ENCODE measurements around the gene PLA2G7. TPM values are rescaled to one million over a fixed set of nuclear protein-coding genes. Genes with fewer than 3 reads are reported as not detected.

PLA2G7 gene
- total RNA-seq (2021) (2.3 to 2.4 TPM (median 2.3 TPM) in 3 replicates), Bru-seq, nascent RNA (percentile 46 among the genes with signal in this experiment)
- long read RNA-seq, experiment 1, partial matches to known transcripts, result 0 of 15 reads
- long read RNA-seq, experiment 1, other reads (novel, unspliced or antisense), result 12 of 15 reads
- long read RNA-seq, experiment 2, partial matches to known transcripts, result 2 of 5 reads
- long read RNA-seq, experiment 2, other reads (novel, unspliced or antisense), result 2 of 5 reads
- long read RNA-seq, experiment 3, result 0 reads

DNA sequence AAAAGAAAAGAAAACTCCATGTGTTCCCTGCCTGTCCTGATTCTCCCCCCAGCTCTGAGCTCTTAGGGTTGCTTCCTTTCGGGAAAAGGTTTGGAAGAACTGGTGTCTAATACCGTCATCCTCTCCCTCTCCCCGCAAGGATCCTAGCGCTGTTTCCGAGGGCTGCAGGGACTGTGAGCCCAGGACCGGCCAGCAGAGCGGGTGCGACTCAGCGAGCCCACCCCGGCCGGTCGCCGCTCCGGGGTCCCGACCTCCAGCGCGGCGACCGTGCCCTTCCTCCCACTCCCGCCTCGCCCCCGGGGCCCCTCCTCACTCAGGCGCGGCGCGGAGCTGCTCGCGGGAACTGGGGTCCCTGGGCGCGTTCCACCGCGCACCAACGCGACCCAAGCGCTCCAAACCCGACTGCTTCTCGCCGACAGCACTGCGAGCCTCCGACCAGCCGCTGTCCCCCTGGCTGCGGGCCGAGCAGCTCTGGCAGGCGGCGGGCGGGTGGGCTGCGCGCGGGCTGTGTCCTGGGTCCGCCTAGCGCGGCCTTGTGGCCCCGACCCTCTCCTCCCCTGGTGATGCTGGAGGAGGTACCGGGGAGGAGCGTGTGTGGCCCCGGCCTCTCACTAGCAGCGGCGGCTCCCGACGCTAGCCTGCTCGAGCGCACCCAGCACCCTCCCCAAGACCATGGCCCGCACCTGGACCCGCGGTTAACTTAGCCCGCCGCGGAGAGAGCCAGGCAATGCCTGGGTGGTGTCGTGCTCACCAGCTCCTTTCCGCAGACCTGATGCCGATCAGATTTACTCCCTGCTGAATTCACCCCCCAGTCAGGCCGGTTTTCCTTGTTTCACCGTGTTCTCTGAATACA, at the start of gene PLA2G7:
TSS of gene PLA2G7 (minus strand) at position 509 of the 853 bp plus-strand sequence. CDS start 12,484 bp downstream, outside the sequence.
- CTCF ChIA-PET, result interaction anchor here (0.8 to 3.4 kb wide), 9 partner anchors 10 to 244 kb away, joined by 3 to 19 read pairs (median 4); partner anchors contain the start of genes ANKRD66 and RCAN2
- no peaks in the 10 kb centered on the region for H3K9me3 Mint-ChIP-seq
- TF ChIP-seq, protein P1, sequence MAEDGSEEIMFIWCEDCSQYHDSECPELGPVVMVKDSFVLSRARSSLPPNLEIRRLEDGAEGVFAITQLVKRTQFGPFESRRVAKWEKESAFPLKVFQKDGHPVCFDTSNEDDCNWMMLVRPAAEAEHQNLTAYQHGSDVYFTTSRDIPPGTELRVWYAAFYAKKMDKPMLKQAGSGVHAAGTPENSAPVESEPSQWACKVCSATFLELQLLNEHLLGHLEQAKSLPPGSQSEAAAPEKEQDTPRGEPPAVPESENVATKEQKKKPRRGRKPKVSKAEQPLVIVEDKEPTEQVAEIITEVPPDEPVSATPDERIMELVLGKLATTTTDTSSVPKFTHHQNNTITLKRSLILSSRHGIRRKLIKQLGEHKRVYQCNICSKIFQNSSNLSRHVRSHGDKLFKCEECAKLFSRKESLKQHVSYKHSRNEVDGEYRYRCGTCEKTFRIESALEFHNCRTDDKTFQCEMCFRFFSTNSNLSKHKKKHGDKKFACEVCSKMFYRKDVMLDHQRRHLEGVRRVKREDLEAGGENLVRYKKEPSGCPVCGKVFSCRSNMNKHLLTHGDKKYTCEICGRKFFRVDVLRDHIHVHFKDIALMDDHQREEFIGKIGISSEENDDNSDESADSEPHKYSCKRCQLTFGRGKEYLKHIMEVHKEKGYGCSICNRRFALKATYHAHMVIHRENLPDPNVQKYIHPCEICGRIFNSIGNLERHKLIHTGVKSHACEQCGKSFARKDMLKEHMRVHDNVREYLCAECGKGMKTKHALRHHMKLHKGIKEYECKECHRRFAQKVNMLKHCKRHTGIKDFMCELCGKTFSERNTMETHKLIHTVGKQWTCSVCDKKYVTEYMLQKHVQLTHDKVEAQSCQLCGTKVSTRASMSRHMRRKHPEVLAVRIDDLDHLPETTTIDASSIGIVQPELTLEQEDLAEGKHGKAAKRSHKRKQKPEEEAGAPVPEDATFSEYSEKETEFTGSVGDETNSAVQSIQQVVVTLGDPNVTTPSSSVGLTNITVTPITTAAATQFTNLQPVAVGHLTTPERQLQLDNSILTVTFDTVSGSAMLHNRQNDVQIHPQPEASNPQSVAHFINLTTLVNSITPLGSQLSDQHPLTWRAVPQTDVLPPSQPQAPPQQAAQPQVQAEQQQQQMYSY (CRISPR knock-in tag; IDR thresholded peaks at IDR 0.05), result no peak
- TF ChIP-seq, protein P2, sequence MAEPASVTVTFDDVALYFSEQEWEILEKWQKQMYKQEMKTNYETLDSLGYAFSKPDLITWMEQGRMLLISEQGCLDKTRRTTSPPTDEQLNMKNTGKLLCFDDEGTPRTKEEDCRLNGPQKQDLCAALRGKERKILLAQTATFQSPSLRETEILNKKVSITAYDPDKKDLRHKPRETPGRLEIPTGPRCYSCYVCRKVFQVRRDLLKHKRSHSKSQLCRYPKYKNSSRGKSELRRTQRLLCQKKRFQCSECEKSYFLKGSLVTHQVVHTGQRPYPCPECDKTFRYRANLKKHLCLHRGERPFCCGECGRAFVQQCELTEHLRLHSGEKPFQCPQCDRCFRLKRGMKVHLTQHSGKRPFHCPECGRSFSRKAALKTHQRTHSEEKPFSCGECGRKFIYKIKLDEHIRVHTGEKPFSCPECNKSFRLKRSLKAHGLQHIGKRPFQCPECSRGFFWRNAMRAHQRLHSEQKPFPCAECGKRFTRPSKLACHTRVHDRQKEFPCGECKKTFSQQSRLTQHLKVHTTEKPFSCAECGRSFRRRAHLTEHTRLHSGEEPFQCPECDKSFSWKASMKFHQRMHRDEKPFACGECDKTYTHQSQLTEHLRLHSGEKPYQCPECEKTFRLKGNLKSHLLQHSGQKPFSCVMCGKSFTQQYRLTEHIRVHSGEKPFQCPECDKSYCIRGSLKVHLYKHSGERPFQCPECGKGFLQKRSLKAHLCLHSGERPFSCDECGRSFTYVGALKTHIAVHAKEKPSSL (CRISPR knock-in tag; conservative IDR thresholded peaks at IDR 0.05), result no peak
- TF ChIP-seq CBFB (CRISPR knock-in tag; IDR thresholded peaks at IDR 0.05; ENCODE audit: low read depth) (no peak), ZNF121 (CRISPR knock-in tag; IDR thresholded peaks at IDR 0.05) (peak; percentile 64), ATF1 (CRISPR knock-in tag; IDR thresholded peaks at IDR 0.05) (no peak), ETV6 (CRISPR knock-in tag; IDR thresholded peaks at IDR 0.05) (no peak), JAZF1 (CRISPR knock-in tag; IDR thresholded peaks at IDR 0.05) (no peak), FOXK1 (CRISPR knock-in tag; IDR thresholded peaks at IDR 0.05) (no peak), NFATC4 (CRISPR knock-in tag; IDR thresholded peaks at IDR 0.05) (no peak), FOXP1 (CRISPR knock-in tag; IDR thresholded peaks at IDR 0.05; ENCODE audit: borderline replicate concordance) (peak; percentile 67; the same call in 1 of the 2 replicates), SMAD3 (CRISPR knock-in tag; IDR thresholded peaks at IDR 0.05; ENCODE audit: borderline replicate concordance) (peak; percentile 82), ELF4 (CRISPR knock-in tag; IDR thresholded peaks at IDR 0.05; ENCODE audit: low read depth) (no peak)
- TF ChIP-seq, protein P3, sequence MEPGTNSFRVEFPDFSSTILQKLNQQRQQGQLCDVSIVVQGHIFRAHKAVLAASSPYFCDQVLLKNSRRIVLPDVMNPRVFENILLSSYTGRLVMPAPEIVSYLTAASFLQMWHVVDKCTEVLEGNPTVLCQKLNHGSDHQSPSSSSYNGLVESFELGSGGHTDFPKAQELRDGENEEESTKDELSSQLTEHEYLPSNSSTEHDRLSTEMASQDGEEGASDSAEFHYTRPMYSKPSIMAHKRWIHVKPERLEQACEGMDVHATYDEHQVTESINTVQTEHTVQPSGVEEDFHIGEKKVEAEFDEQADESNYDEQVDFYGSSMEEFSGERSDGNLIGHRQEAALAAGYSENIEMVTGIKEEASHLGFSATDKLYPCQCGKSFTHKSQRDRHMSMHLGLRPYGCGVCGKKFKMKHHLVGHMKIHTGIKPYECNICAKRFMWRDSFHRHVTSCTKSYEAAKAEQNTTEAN (CRISPR knock-in tag; IDR thresholded peaks at IDR 0.05), result 0 out of 2 replicates have a peak, but pooled peaks have one; percentile 64
- TF ChIP-seq, protein P4, sequence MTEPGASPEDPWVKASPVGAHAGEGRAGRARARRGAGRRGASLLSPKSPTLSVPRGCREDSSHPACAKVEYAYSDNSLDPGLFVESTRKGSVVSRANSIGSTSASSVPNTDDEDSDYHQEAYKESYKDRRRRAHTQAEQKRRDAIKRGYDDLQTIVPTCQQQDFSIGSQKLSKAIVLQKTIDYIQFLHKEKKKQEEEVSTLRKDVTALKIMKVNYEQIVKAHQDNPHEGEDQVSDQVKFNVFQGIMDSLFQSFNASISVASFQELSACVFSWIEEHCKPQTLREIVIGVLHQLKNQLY (CRISPR knock-in tag; IDR thresholded peaks at IDR 0.05), result no peak
- TF ChIP-seq, protein P5, sequence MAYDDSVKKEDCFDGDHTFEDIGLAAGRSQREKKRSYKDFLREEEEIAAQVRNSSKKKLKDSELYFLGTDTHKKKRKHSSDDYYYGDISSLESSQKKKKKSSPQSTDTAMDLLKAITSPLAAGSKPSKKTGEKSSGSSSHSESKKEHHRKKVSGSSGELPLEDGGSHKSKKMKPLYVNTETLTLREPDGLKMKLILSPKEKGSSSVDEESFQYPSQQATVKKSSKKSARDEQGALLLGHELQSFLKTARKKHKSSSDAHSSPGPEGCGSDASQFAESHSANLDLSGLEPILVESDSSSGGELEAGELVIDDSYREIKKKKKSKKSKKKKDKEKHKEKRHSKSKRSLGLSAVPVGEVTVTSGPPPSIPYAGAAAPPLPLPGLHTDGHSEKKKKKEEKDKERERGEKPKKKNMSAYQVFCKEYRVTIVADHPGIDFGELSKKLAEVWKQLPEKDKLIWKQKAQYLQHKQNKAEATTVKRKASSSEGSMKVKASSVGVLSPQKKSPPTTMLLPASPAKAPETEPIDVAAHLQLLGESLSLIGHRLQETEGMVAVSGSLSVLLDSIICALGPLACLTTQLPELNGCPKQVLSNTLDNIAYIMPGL (CRISPR knock-in tag; IDR thresholded peaks at IDR 0.05), result peak; percentile 69
- TF ChIP-seq, protein P6, sequence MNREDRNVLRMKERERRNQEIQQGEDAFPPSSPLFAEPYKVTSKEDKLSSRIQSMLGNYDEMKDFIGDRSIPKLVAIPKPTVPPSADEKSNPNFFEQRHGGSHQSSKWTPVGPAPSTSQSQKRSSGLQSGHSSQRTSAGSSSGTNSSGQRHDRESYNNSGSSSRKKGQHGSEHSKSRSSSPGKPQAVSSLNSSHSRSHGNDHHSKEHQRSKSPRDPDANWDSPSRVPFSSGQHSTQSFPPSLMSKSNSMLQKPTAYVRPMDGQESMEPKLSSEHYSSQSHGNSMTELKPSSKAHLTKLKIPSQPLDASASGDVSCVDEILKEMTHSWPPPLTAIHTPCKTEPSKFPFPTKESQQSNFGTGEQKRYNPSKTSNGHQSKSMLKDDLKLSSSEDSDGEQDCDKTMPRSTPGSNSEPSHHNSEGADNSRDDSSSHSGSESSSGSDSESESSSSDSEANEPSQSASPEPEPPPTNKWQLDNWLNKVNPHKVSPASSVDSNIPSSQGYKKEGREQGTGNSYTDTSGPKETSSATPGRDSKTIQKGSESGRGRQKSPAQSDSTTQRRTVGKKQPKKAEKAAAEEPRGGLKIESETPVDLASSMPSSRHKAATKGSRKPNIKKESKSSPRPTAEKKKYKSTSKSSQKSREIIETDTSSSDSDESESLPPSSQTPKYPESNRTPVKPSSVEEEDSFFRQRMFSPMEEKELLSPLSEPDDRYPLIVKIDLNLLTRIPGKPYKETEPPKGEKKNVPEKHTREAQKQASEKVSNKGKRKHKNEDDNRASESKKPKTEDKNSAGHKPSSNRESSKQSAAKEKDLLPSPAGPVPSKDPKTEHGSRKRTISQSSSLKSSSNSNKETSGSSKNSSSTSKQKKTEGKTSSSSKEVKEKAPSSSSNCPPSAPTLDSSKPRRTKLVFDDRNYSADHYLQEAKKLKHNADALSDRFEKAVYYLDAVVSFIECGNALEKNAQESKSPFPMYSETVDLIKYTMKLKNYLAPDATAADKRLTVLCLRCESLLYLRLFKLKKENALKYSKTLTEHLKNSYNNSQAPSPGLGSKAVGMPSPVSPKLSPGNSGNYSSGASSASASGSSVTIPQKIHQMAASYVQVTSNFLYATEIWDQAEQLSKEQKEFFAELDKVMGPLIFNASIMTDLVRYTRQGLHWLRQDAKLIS (CRISPR knock-in tag; IDR thresholded peaks at IDR 0.05; ENCODE audit: borderline replicate concordance), result no peak
- TF ChIP-seq, protein P7, sequence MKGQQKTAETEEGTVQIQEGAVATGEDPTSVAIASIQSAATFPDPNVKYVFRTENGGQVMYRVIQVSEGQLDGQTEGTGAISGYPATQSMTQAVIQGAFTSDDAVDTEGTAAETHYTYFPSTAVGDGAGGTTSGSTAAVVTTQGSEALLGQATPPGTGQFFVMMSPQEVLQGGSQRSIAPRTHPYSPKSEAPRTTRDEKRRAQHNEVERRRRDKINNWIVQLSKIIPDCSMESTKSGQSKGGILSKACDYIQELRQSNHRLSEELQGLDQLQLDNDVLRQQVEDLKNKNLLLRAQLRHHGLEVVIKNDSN (CRISPR knock-in tag; IDR thresholded peaks at IDR 0.05), result no peak

More for the DNA sequence above, at the start of gene PLA2G7:
- DNase-seq (ENCODE audit: low spot score) (peak; percentile 65), ATAC-seq (peak; percentile 78)
- POLR2A ChIA-PET, result interaction anchor here (0.7 to 1.1 kb wide), 4 partner anchors 15 to 249 kb away, joined by 3 to 6 read pairs (median 4); no protein-coding TSS in a partner anchor
- Mint-ChIP-seq H3K27ac (no peak within 1 kb of the TSS), H3K4me3 (peak within 1 kb of the TSS; percentile 92), H3K36me3 (no peaks in the 10 kb centered on the region), H3K27me3 (ENCODE audit: low read depth) (peaks cover 42% of the 10 kb centered on the region), H3K4me1 (peaks cover 28% of the 10 kb centered on the region)

All from WTC11 (cell line).